SK-N-SH treated with all-trans-retinoic acid at 6 μM for 48 hours (cell line): ENCODE measurements around the gene EML1.

Experiments used
- ATAC-seq: fragments of 200-7000 bp; cut with Tn5 transposase; 3 replicates; pipeline ENCODE4 v1.9.1; 2020; ENCODE audit warnings: mild to moderate bottlenecking, moderate library complexity
- ARNTL ChIP-seq: fragments of 450-650 bp; formaldehyde crosslinking; IDR thresholded peaks from 2 replicates; pipeline ENCODE4 v1.5.0; 2020; ENCODE audit warnings: low read depth, mild to moderate bottlenecking, moderate library complexity, borderline replicate concordance
- BACH2 ChIP-seq: fragments of 250-450 bp; sonication (Bioruptor Pico); IDR thresholded peaks from 2 replicates; pipeline ENCODE4 v1.9.0; 2021; ENCODE audit warnings: mild to moderate bottlenecking, borderline replicate concordance
- CREB5 ChIP-seq: fragments of 250-450 bp; sonication (Bioruptor Pico); IDR thresholded peaks from 2 replicates; pipeline ENCODE4 v1.5.1; 2020; ENCODE audit warnings: low read depth, mild to moderate bottlenecking, moderate library complexity
- CSDC2 ChIP-seq: fragments of 250-450 bp; sonication (Bioruptor Pico); IDR thresholded peaks from 2 replicates; pipeline ENCODE4 v1.5.0; 2020; ENCODE audit warnings: mild to moderate bottlenecking, moderate library complexity
- CSRNP3 ChIP-seq: fragments of 250-450 bp; sonication (Bioruptor Pico); IDR thresholded peaks from 2 replicates; pipeline ENCODE4 v1.5.1; 2021; ENCODE audit warnings: mild to moderate bottlenecking, moderate library complexity
- ESRRG ChIP-seq: fragments of 250-450 bp; sonication (Bioruptor Pico); IDR thresholded peaks from 2 replicates; pipeline ENCODE4 v1.6.1; 2021; ENCODE audit warnings: mild to moderate bottlenecking
- GLIS3 ChIP-seq: fragments of 250-450 bp; sonication (Bioruptor Pico); IDR thresholded peaks from 2 replicates; pipeline ENCODE4 v1.5.0; 2020; ENCODE audit warnings: mild to moderate bottlenecking, moderate library complexity
- ISL1 ChIP-seq: fragments of 250-450 bp; sonication (Bioruptor Pico); IDR thresholded peaks from 2 replicates; pipeline ENCODE4 v2.1.2; 2022; ENCODE audit warnings: mild to moderate bottlenecking, moderate library complexity
- OSR1 ChIP-seq: fragments of 250-450 bp; sonication (Bioruptor Pico); IDR thresholded peaks from 2 replicates; pipeline ENCODE4 v1.8.0; 2022; ENCODE audit warnings: moderate library complexity, mild to moderate bottlenecking, inconsistent platforms
- PATZ1 ChIP-seq: fragments of 250-450 bp; sonication (Bioruptor Pico); IDR thresholded peaks from 2 replicates; pipeline ENCODE4 v1.8.0; 2020; ENCODE audit warnings: mild to moderate bottlenecking, moderate library complexity, borderline replicate concordance
- PPARA ChIP-seq: fragments of 250-450 bp; sonication (Bioruptor Pico); IDR thresholded peaks from 2 replicates; pipeline ENCODE4 v1.5.0; 2020; ENCODE audit warnings: mild to moderate bottlenecking, borderline replicate concordance
- SNAI2 ChIP-seq: fragments of 250-450 bp; sonication (Bioruptor Pico); IDR thresholded peaks from 2 replicates; pipeline ENCODE4 v1.5.0; 2020; ENCODE audit warnings: mild to moderate bottlenecking, moderate library complexity
- TCF4 ChIP-seq: fragments of 250-450 bp; sonication (Bioruptor Pico); IDR thresholded peaks from 2 replicates; pipeline ENCODE4 v1.8.0; 2021; ENCODE audit warnings: mild to moderate bottlenecking, moderate library complexity, borderline replicate concordance
- TOX ChIP-seq: fragments of 250-450 bp; sonication (Bioruptor Pico); IDR thresholded peaks from 2 replicates; pipeline ENCODE4 v1.8.0; 2021; ENCODE audit warnings: mild to moderate bottlenecking, moderate library complexity, borderline replicate concordance
- ZC3H10 ChIP-seq: fragments of 250-450 bp; sonication (Bioruptor Pico); IDR thresholded peaks from 2 replicates; pipeline ENCODE4 v1.5.1; 2021; ENCODE audit warnings: mild to moderate bottlenecking, moderate library complexity
- ZFP3 ChIP-seq: fragments of 250-450 bp; sonication (Bioruptor Pico); IDR thresholded peaks from 2 replicates; pipeline ENCODE4 v1.5.0; 2020; ENCODE audit warnings: mild to moderate bottlenecking, moderate library complexity
- ZFP30 ChIP-seq: fragments of 450-650 bp; formaldehyde crosslinking; IDR thresholded peaks from 2 replicates; pipeline ENCODE4 v1.5.0; 2022; ENCODE audit warnings: mild to moderate bottlenecking, moderate library complexity
- ZNF565 ChIP-seq: fragments of 450-650 bp; formaldehyde crosslinking; conservative IDR thresholded peaks from 2 replicates; pipeline ENCODE4 v1.5.0; 2020; ENCODE audit warnings: low read depth, mild to moderate bottlenecking, moderate library complexity
- ZNF70 ChIP-seq: fragments of 450-650 bp; formaldehyde crosslinking; IDR thresholded peaks from 2 replicates; pipeline ENCODE4 v1.5.0; 2020; ENCODE audit warnings: mild to moderate bottlenecking, moderate library complexity
- ZNF8 ChIP-seq: fragments of 450-650 bp; formaldehyde crosslinking; IDR thresholded peaks from 2 replicates; pipeline ENCODE4 v1.5.0; 2020; ENCODE audit warnings: mild to moderate bottlenecking, moderate library complexity

Gene EML1

GRCh38 chr14:99808515-99808914 lies 15.3 kb downstream of the EML1 start (continued):
- TF ChIP-seq OSR1 (no peak), PPARA (CRISPR knock-in tag) (no peak), TOX (CRISPR knock-in tag) (no peak), PATZ1 (CRISPR knock-in tag) (no peak), CSRNP3 (no peak), GLIS3 (CRISPR knock-in tag) (no peak)

GRCh38 chr14:99809360-99809759 lies 16.1 kb downstream of the EML1 start:
- ATAC-seq = peak; percentile 55
- no peak for TF ChIP-seq BACH2
- TF ChIP-seq ZNF70 (CRISPR knock-in tag) = no peak
- no peak for TF ChIP-seq SNAI2 (CRISPR knock-in tag)
- TF ChIP-seq CSDC2 = no peak
- peak; percentile 68; the same call in 1 of the 2 replicates for TF ChIP-seq TCF4 (CRISPR knock-in tag)
- no peak for TF ChIP-seq OSR1

- TF ChIP-seq ARNTL (CRISPR knock-in tag) (no peak), ISL1 (CRISPR knock-in tag) (no peak), ZNF565 (no peak), ZFP30 (no peak), ZNF70 (CRISPR knock-in tag) (no peak), CREB5 (CRISPR knock-in tag) (no peak), PPARA (CRISPR knock-in tag) (no peak)
- ATAC-seq = no peak; the same call in 2 of the 3 replicates
Measured at GRCh38 chr14:99809859-99810558, 16.8 kb downstream of the EML1 start.

- no peak for ATAC-seq
- no peak for TF ChIP-seq ZC3H10 (CRISPR knock-in tag)
- TF ChIP-seq ZNF565 = no peak
- no peak for TF ChIP-seq ZFP30
- TF ChIP-seq CSRNP3 = no peak
- TF ChIP-seq OSR1 = no peak
- no peak for TF ChIP-seq ISL1 (CRISPR knock-in tag)
- TF ChIP-seq ESRRG = no peak
- no peak for TF ChIP-seq ZNF8 (CRISPR knock-in tag)
Measured at GRCh38 chr14:99810559-99810874, 17.3 kb downstream of the EML1 start.

- no peak for ATAC-seq
- TF ChIP-seq ZFP3 (CRISPR knock-in tag) = no peak
- TF ChIP-seq ARNTL (CRISPR knock-in tag) = no peak
- TF ChIP-seq SNAI2 (CRISPR knock-in tag) = no peak
Measured at GRCh38 chr14:99812096-99812750, 19.0 kb downstream of the EML1 start.
